CD14-positive monocyte (primary cell): ENCODE measurements around the gene UBQLN1. TPM values are rescaled to one million over a fixed set of nuclear protein-coding genes. Genes with fewer than 3 reads are reported as not detected.

ENCODE experiments used
- DNase-seq, 3 donors: peaks; one replicate each; pipeline ENCODE4 v3.0.0-alpha.2; 2011 to 2022
- H2AFZ ChIP-seq: 2 replicates; pipeline ENCODE4 v1.6.0; 2012; ENCODE audit warnings: mild to moderate bottlenecking, low read depth, low read length, inconsistent platforms; ENCODE audit not compliant: insufficient read depth, poor library complexity, severe bottlenecking
- H3K27ac ChIP-seq, 2 donors: 1 replicate in 1 of 2; 2 replicates in 1 of 2; pipeline ENCODE4 v1.5.1; 2012 to 2013; ENCODE audit warnings: low read length in 2 of 2, control low read depth in 1 of 2, inconsistent platforms in 1 of 2, low read depth in 1 of 2, mild to moderate bottlenecking in 1 of 2
- H3K27me3 ChIP-seq, 2 donors: one replicate each; pipeline versions ENCODE4 v1.6.0 to v1.6.1; 2011 to 2013; ENCODE audit warnings: low read length in 2 of 2; ENCODE audit not compliant: control insufficient read depth in 2 of 2, insufficient read depth in 2 of 2
- H3K36me3 ChIP-seq, 2 donors: replicated peaks in 1 of 2; 1 replicate in 1 of 2; 2 replicates in 1 of 2; pipeline versions ENCODE4 v1.5.1 to v1.6.1; 2012 to 2013; ENCODE audit warnings: low read length in 2 of 2, control low read depth in 1 of 2, inconsistent platforms in 1 of 2, mild to moderate bottlenecking in 1 of 2; ENCODE audit not compliant: insufficient read depth in 2 of 2, control insufficient read depth in 1 of 2
- H3K4me1 ChIP-seq, 2 donors: 1 replicate in 1 of 2; 2 replicates in 1 of 2; pipeline versions ENCODE4 v1.5.1 to v1.6.1; 2012 to 2013; ENCODE audit warnings: low read length in 2 of 2, control low read depth in 1 of 2, inconsistent platforms in 1 of 2, mild to moderate bottlenecking in 1 of 2, moderate library complexity in 1 of 2; ENCODE audit not compliant: insufficient read depth in 2 of 2, control insufficient read depth in 1 of 2
- H3K4me2 ChIP-seq: replicated peaks from 2 replicates; pipeline ENCODE3; 2012; ENCODE audit warnings: low read length, moderate library complexity, mild to moderate bottlenecking; ENCODE audit not compliant: poor library complexity, severe bottlenecking; ENCODE audit errors: extremely low read depth
- H3K4me3 ChIP-seq, 3 experiments: fragments of 200-600 bp in 1 of 3; sonication (generic) in 1 of 3; replicated peaks in 1 of 3; 1 replicate in 2 of 3; 2 replicates in 1 of 3; pipeline ENCODE4 v1.5.1; 2011 to 2013; ENCODE audit warnings: low read length in 3 of 3, mild to moderate bottlenecking in 3 of 3, control low read depth in 2 of 3, low read depth in 2 of 3, inconsistent platforms in 1 of 3, moderate library complexity in 1 of 3
- H3K79me2 ChIP-seq: 2 replicates; pipeline ENCODE4 v1.6.0; 2012; ENCODE audit warnings: mild to moderate bottlenecking, control low read depth, inconsistent platforms, low read length, moderate library complexity; ENCODE audit not compliant: insufficient read depth
- H3K9ac ChIP-seq: 2 replicates; pipeline ENCODE4 v1.6.0; 2017; ENCODE audit warnings: low read length, mild to moderate bottlenecking; ENCODE audit not compliant: insufficient read depth, poor library complexity, severe bottlenecking
- H3K9me3 ChIP-seq, 2 donors: replicated peaks in 1 of 2; 1 replicate in 1 of 2; 2 replicates in 1 of 2; pipeline versions ENCODE4 v1.5.1 to v1.6.1; 2012 to 2013; ENCODE audit warnings: low read length in 2 of 2, control low read depth in 1 of 2; ENCODE audit not compliant: control insufficient read depth in 1 of 2, insufficient read depth in 1 of 2
- H4K20me1 ChIP-seq: 2 replicates; pipeline ENCODE4 v1.6.0; 2012; ENCODE audit warnings: mild to moderate bottlenecking, low read length, control low read depth, moderate library complexity; ENCODE audit not compliant: insufficient read depth
- H3K27ac Mint-ChIP-seq, 7 donors: one replicate each; pipeline ENCODE4 v1.8.0; 2020; ENCODE audit warnings: mild to moderate bottlenecking in 7 of 7, mixed read lengths in 7 of 7, moderate library complexity in 6 of 7, inconsistent platforms in 2 of 7
- H3K27me3 Mint-ChIP-seq, 3 donors: one replicate each; pipeline ENCODE4 v1.8.0; 2021 to 2022; ENCODE audit warnings: low read depth in 3 of 3, mild to moderate bottlenecking in 3 of 3, mixed read lengths in 3 of 3, moderate library complexity in 3 of 3, inconsistent platforms in 1 of 3
- H3K36me3 Mint-ChIP-seq, 2 donors: one replicate each; pipeline ENCODE4 v1.8.0; 2020; ENCODE audit warnings: mixed read lengths in 2 of 2, inconsistent platforms in 1 of 2, mild to moderate bottlenecking in 1 of 2
- H3K4me1 Mint-ChIP-seq: one replicate; pipeline ENCODE4 v1.8.0; 2020; ENCODE audit warnings: mild to moderate bottlenecking, mixed read lengths
- H3K4me3 Mint-ChIP-seq, 2 donors: one replicate each; pipeline ENCODE4 v1.8.0; 2020; ENCODE audit warnings: mild to moderate bottlenecking in 2 of 2, mixed read lengths in 2 of 2, moderate library complexity in 1 of 2
- H3K9me3 Mint-ChIP-seq, 7 donors: one replicate each; pipeline ENCODE4 v1.8.0; 2020 to 2022; ENCODE audit warnings: mixed read lengths in 7 of 7, mild to moderate bottlenecking in 6 of 7, moderate library complexity in 6 of 7, inconsistent platforms in 2 of 7
- WGBS: methylation state at CpG from one replicate; pipeline ENCODE4 v1.1.5; 2013; ENCODE audit warnings: missing lambda C conversion rate; ENCODE audit not compliant: insufficient coverage; 5-methylcytosine and 5-hydroxymethylcytosine counted together
- intact Hi-C, 2 donors: fragments of 100-400 bp; cut with micrococcal nuclease; formaldehyde crosslinking; loops; one replicate each; pipeline versions ENCODE4 v1.15.0 to v1.15.1; 2023
- polyA plus RNA-seq, 3 donors: library from polyadenylated mRNA; depleted of rRNA in 1 of 3; unstranded in 2 of 3; stranded (reverse) in 1 of 3; fragments of 300-500 nt in 2 of 3; fragments of >200 nt in 1 of 3; fragmentation: Illumina TruSeq in 2 of 3; gene quantifications; 1 replicate in 2 of 3; 2 replicates in 1 of 3; pipeline ENCODE4 v1.2.3, GENCODE V29; 2012 to 2021
- TF ChIP-seq, protein P1 (sequence below): fragments of 200-600 bp; IDR thresholded peaks from one replicate; pipeline ENCODE4 v1.8.0; 2022; ENCODE audit warnings: antibody characterized with exemption, mild to moderate bottlenecking

Gene UBQLN1
- polyA plus RNA-seq, 3 donors = 45.9 to 52.9 (median 46.9) TPM

DNA sequence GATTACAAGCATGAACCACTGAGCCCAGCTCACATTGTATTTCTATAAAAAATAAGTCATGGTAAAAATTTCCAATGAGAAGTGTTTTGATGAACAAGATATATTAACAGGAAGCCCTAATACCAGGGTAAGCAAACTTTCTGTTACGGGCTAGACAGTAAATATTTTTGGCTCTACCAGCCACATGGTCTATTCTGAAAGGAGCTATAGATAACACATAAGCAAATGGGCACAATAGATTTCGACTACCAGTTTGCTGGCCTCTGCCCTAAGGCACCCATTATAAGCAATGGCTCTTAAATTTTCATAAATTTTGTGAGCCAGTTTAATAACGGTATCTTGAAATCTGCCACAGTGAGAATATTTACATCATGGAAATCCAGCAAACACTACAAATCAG lies 8.1 kb downstream of the UBQLN1 start:
- Mint-ChIP-seq H3K36me3 (peaks cover 0 to 11% of the 10 kb centered on the region in 2 donors), H3K4me3 (no peak overlapping the region), H3K27me3 (no peaks in the 10 kb centered on the region), H3K4me1 (peaks cover 47% of the 10 kb centered on the region), H3K9me3 (no peaks in the 10 kb centered on the region), H3K27ac (no peak overlapping the region)
- Histone ChIP-seq H2AFZ (no peak overlapping the region), H4K20me1 (peaks cover 99% of the 10 kb centered on the region), H3K4me3 (no peak overlapping the region), H3K27ac (no peak overlapping the region), H3K36me3 (no peaks in the 10 kb centered on the region), H3K27me3 (no peaks in the 10 kb centered on the region), H3K4me2 (no peak overlapping the region), H3K9ac (no peak overlapping the region), H3K9me3 (no peaks in the 10 kb centered on the region), H3K4me1 (peaks cover 4 to 17% of the 10 kb centered on the region in 2 donors), H3K79me2 (peaks cover 100% of the 10 kb centered on the region)
- intact Hi-C loops = loop anchor here in 1 of 2 donors (10.0 kb wide), 2 partner anchors 225 to 285 kb away; partner anchors contain the start of genes HNRNPK, KIF27 and RMI1
- 67% methylated on average over 1 of the region's 3 CpGs for WGBS
- TF ChIP-seq, protein P1, sequence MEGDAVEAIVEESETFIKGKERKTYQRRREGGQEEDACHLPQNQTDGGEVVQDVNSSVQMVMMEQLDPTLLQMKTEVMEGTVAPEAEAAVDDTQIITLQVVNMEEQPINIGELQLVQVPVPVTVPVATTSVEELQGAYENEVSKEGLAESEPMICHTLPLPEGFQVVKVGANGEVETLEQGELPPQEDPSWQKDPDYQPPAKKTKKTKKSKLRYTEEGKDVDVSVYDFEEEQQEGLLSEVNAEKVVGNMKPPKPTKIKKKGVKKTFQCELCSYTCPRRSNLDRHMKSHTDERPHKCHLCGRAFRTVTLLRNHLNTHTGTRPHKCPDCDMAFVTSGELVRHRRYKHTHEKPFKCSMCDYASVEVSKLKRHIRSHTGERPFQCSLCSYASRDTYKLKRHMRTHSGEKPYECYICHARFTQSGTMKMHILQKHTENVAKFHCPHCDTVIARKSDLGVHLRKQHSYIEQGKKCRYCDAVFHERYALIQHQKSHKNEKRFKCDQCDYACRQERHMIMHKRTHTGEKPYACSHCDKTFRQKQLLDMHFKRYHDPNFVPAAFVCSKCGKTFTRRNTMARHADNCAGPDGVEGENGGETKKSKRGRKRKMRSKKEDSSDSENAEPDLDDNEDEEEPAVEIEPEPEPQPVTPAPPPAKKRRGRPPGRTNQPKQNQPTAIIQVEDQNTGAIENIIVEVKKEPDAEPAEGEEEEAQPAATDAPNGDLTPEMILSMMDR = no peak
- DNase-seq = no peak

DNA sequence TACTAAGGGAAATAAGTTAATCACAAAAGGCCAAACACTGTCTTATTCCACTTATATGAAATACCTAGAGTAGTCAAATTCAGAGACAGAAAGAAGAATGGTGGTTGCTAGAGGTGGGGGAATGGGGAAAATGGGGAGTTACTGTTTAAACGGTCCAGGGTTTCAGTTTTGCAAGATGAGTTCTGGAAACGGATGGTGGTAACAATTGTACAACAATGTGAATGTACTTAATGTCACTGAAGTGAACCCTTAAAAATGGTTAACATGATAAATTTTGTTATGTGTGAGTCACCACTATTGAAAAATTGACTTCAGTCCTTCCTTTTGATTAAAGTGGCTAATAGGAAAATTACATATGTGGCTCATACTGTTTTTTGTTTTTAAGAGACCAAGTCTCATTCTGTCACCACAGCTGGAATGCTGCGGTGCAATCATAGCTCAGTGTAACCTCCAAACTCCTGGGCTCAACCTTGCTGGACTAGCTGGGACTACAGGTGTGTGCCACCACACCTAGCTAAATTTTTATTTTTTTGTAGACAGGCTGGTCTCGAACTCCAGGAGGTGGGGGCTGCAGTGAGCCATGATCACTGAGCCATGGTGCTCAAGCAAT lies 8.7 kb downstream of the UBQLN1 start:
- H3K4me2 ChIP-seq = no peak overlapping the region
- H4K20me1 ChIP-seq = peaks cover 99% of the 10 kb centered on the region
- no peak for DNase-seq
- no peaks in the 10 kb centered on the region for H3K9me3 ChIP-seq
- 100% methylated on average over 2 of the region's 4 CpGs for WGBS
- H3K27me3 Mint-ChIP-seq = no peaks in the 10 kb centered on the region
- H3K9ac ChIP-seq = no peak overlapping the region
- peaks cover 0 to 6% of the 10 kb centered on the region in 2 donors for H3K36me3 Mint-ChIP-seq
- no peaks in the 10 kb centered on the region for H3K27me3 ChIP-seq
- TF ChIP-seq, protein P1 = no peak
- H3K4me1 Mint-ChIP-seq = peaks cover 46% of the 10 kb centered on the region
- H3K4me3 Mint-ChIP-seq = no peak overlapping the region
- no peak overlapping the region for H3K4me3 ChIP-seq
- peak overlapping the region in 1 of 2 donors; percentile 33 for H3K27ac ChIP-seq
- no peaks in the 10 kb centered on the region for H3K36me3 ChIP-seq
- H3K4me1 ChIP-seq = peaks cover 4 to 17% of the 10 kb centered on the region in 2 donors
- intact Hi-C loops = no loop called here
- H2AFZ ChIP-seq = no peak overlapping the region
- peaks cover 100% of the 10 kb centered on the region for H3K79me2 ChIP-seq
- peak overlapping the region in 2 of 7 donors; percentile 6 to 43 for H3K27ac Mint-ChIP-seq
- no peaks in the 10 kb centered on the region for H3K9me3 Mint-ChIP-seq
